HG03565 (cell line): ENCODE data around the gene AMPH.
"Not testable (repeated sequence)": the region's sequence is repeated elsewhere in the genome, so short reads cannot be mapped to it uniquely, and the experiment has no call there.

Experiments used
- ATAC-seq: cut with Tn5 transposase; IDR thresholded peaks from one replicate; pipeline ENCODE4 v1.9.1; 2021; ENCODE audit warnings: mild to moderate bottlenecking, moderate library complexity; ENCODE audit not compliant: unreplicated experiment

Gene AMPH

DNA sequence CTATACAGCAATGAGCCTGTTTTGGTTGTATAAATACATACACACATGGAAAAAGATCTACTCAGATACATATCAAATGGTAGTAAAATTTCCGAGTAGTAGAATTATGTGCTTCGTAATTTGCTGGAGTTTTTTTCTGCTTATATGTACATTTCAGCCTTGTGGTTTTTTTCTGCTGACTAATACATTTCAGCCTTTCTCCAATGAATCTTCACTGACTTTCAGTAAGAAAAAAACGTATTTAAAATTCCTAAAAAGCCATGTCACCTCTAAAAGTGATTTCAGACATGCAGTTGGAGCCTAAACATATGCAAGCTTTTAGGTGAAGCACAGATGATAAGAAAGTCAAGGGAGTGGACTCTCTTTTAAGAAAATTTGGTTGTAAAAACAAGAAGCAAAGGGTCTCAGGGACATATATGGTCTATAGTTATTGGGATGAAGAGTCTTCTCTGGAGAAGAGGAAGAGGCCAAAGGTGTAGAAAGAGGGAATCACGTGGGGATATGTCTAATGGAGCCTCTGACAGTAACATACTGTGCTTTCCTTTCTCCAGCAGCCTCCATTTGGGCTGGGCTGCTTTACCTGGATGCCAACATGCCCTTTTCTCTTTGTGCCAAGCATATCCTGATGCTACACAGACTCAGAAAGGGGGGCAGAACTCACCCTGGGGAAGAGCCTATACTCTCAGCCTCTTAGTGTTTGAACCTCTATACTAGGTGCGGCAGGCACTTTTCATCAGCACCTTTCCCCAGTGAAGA lies 2.4 kb downstream of the AMPH start:
- no peak for ATAC-seq

DNA sequence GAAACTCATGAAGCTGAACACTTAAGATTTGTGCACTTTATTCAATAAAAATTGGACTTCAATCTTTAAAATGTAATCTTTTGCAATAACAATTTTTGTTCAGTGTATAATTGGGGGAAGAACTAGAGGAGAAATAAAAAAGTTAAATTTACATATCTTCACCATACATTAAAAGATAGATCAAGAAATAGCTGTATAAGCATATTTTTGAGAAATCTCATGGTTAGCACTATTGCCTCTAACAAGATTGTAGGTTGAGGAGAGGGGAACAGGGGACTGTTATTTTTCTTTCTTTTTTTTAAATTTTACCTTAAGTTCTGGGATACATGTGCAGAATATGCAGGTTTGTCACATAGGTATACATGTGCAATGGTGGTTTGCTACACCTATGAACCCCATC lies 5.3 kb downstream of the AMPH start:
- no peak for ATAC-seq

DNA sequence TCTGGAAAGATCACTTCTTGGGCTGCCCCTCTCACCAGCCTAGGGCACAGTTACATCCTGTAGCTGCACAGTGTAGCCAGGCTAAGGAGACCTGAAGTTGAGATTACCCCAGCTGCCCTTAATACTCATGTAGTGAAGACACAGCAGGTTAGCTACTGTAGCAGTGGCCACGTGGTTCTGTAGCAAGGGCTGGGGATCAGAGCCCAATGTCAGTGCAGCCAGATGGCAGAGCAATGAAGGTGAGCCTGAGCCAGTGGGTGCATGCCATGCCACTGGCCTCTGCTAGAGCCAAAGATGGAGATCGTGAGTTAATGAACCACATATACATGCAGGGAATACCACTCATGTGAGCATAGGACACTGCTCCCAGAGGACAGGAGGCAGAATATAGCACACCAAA lies 15.5 kb downstream of the AMPH start:
- ATAC-seq: no peak

DNA sequence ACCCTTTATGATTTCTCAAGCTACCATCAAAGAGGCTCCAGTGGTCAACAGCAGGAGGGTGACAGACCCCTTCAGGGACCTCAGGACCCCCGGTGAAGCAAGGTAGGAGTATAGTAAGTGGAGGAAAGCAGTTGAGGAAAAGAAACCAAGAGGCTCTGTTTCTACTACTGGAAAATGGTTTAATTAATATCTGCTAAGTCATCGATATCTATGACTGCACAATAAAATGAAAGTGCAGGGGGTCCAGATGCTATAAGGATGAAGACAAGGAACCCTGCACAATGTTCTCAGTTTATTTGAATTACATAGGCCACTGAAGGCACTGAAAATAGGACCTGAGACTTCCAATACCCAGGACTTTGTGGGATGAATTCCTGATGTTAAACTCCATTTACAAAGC lies 23.7 kb downstream of the AMPH start:
- ATAC-seq: no peak

DNA sequence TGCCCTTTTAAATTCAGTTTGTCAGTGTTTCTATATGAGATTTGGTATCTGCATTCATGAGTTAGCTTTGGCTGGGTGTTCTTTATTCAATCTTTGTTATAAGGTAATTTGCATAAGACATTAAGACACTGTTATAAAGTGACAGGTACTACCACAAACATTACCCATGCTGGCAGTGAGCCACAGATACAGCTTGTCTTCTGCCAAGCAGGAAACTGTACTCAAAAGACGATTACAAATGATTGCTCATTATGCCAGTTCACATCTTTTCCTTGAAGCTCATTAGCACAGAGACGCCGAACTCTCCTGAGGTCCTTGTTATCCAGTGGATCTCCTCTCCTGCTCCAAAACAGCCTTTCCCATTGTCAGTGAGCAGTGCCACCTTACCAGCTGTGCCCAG lies 30.4 kb downstream of the AMPH start:
- ATAC-seq: no peak

DNA sequence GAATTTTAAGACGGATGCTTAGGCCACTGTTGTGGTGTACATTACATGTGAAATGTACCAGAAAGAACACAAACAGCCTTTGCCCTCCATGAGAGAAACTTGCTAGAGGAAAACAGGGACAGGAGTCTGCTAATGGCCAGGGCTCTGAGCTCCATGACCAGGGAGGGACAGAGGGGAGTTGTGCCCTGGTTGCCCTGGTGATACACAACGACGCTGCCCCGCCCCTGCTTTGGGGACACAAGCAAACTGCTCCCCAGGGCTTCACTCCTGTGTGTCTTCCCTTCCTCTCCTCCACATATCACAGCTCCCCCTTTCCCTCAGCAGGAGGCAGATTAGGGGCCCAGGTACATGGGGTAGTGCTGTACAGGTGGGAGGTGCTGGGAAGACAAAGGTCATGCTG lies 36.2 kb downstream of the AMPH start:
- ATAC-seq: no peak

DNA sequence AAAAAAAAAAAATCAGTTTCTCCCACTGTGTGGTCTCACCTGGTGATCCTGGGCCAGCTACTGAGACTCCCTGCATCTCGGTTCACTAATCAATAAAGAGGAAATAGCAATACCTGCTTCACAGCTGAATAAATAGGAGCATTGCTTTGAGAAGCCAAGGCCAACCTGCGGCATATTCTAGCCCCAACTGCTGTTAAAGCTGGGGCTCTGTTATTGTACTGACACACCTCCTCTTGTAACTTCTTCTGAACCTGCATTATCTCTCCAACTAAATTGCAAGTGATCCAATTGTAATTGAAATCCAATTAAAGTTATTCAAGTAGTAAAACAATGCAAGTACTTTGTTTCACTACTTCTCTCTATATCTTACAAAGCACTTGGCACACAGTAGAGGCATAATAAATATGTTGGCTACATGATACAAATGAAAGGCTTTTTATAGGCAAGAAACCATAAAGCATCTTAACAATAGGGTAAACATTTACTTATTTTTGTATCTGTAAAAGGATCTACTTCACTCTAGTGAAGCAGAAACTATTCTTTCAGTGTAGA lies 38.4 kb downstream of the AMPH start:
- ATAC-seq: no peak

DNA sequence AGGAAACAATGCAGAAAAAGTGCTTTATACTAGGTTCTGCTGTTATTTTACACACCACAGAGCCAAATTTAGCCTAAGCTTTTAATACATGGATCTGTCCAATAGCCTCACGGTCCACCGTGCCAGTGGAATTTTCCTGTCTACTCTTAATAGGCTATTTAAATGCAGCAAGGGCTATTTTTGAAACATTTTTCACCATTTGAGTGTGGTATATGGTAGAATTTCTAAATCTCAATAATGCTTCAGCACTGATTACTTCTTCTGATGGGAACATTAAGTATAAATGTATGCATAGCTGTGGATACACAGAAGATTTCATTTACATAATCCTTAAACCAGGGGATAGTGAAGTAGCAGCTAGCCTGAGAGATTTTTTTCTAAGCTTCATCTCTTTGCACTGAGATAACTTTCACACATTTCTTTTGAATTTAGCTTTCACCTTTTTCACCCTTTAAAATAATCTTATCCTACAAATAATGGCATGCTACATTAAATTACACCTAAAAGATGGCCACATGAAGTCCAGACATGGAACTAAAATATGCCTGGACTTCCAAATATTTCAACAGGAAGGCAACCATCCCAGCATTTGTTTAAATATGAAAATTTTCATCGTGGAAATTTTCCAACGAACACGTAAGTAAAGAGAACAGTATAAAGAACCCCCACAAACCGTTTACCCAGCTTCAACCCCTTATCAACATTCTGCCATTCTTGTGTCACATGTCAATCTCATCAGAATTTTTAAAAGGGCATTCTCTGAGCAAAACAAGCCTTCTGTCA lies 45.4 kb downstream of the AMPH start:
- no peak for ATAC-seq

DNA sequence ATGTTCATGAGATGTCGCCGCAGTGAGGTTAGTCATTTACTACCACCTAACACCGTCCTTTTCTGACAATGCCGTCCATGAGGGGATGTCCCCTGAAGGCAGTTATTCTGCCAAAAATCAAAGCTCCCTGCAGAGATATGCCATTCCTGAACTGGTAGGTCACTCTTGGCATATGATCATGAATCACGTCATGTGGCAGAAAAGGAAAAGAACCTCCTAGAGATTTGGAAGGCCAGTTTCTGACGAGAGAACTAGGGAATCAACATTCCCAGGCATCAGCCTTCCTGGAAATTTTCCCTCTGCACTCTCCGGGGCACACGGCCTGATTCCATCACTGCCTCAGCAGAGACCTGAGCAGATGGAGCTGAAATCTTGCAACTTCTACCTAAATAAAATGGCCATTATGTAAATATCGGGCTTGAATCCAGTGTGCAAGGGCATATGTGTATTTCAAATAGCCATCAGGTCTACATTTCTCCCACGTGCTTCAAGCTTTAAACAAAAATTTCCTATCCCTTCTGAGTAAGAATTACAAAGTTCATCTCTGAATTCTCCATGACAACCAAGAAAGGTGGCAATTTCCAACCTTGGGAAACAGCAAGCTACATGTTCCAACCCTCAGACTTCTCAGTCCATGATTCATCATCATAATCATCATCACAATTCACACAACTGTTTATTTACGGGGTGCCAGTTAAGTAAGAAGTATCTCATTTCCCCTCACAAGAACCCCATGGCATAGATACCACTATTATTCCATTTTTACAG lies 46.5 kb downstream of the AMPH start:
- no peak for ATAC-seq

DNA sequence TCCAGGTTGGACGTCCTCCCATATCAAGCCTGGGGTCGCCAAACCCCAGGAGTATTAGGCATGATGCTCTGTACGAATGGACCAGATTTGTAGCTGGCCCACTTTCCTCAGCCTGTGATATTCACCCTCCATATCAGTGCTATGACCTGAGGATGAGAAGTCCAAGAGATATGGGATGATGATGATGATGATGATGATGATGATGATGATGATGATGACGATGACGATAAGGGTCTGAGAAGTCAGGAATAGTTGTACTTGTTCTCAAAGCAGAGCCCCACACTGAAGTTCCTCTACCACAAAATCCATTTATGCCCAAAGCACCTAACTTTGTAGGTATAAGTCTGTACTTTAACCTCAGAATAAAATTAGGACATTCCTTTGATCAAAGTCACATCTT lies 50.7 kb downstream of the AMPH start:
- no peak for ATAC-seq

DNA sequence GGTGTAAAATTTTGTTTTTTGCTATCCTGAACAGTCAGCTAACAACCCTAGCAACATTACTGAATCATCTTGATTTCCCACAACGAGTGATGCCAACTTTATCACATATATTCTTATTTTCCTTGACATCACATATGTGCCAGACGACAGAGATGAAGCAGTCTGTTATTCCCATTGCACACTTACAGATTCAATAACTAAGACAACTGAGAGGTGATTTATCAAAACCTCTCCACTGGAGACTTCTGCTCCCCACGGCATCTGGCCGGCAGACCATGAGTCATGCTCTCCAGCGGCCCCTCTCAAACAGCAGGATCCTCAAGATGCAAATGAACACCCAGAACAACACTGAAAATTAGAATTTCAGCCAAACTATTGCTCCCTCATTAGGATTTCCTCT lies 57.1 kb downstream of the AMPH start:
- no peak for ATAC-seq

DNA sequence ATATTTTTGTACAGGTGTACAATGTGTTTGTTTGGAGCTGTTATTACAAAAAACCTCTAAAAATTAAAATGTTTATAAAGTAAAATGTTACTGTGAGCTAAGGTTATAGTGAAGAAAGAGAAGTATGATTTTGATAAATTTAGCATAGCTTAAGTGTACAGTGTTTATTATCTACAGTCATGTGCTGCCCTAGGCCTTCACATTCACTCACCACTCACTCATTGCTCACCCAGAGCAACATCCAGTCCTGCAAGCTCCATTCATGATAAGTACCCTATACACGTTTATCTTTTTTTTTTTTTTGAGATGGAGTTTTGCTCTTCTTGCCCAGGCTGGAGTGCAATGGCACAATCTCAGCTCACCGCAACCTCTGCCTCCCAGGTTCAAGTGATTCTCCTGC lies 59.6 kb downstream of the AMPH start:
- ATAC-seq: not testable (repeated sequence)

DNA sequence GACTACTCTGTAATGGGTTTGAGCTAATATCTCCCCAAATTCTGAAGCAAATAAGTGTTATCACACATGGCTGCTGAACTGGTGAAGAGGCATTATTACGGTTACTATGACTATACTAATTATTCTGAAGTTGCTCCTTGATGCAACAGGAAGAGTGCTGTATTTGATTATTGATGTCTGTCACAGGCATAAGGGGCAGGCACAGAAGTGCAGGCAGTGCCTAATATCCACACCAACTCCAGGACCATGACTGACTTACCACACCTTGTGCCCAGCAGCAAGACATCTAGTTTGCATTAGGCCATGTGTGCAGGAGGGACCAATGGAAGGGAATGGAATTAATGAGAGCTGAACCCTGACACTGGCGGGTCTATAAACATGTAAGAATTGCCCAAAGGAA lies 62.7 kb downstream of the AMPH start:
- ATAC-seq: no peak

DNA sequence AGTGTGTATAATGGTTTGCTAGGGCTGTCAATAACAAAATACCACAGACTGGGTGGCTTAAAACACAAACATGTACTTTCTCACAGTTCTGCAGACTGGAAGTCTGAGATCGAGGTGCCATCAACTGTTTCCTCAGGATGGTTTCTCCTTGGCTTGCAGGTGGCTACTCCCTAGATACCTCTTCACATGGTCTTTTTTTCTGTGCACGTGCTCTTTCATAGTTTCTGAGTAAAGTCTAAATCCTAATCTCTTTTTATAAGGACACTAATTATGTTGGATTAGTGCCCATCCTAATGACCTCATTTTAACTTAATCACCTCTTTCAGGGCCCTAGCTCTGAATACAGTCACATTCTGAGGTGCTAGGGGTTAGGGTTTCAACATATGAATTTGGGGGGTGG lies 65.9 kb downstream of the AMPH start:
- no peak for ATAC-seq

DNA sequence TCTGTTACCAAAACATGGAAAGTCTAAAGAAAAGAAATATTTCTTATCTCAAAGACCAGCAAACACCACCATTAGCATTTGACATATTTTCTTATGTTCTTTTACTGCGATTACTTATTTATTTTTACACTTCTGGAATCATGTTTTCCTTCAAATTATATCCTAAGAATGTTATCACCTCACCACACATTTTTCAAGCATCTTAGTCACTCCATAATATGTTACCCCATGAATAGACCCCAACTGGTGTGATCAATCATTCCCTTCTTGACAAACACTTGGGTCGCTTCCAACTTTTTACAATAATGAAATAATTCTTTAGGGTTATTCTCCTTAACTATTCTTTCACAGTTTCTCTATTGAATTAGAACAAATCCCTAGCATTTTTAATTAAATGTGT lies 67.4 kb downstream of the AMPH start:
- no peak for ATAC-seq

DNA sequence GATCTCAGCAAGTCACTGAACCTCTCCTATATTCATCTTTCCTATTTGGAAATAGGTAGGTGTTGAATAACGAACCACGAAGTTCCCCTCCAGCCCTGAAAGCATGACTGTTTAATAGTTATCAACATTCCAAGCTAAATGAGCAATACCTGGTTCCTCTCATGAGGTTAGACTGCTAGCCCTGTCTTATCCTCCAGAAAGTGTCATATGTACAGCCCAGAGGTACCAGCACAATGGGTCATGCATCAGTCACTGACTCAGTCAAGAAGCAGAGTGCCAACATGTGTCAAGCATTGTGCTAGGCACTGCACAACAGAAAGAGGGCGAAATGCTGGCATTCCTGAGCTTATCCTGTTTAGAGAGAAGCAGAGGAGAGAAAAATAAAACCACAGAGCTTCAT lies 70.0 kb downstream of the AMPH start:
- no peak for ATAC-seq

DNA sequence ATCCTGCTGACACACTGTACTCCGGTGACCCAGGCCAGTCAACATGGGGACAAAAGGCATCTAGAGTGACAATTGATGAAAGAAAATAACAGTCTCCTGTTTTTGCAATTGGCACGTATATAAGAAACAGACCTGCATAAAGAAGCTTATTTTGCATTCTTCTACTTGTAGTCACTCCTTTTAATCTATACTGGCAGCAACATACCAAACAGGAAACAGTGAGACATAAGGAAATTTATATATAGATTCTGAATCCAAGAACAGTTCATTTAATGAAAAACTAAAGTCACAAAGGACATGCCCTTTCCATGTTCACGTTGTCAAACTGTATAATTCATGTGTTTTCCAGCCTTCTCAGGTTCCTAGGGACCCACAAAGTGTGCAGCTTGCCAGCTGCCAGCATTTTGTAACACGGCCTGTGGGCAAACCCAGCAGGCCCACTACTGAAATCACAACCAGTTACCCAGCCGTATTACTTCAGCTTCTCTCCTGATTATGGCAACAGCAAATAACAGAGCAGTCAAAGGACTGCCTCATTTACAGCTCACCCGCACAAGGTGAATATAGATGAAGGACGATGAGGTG lies 72.3 kb downstream of the AMPH start:
- no peak for ATAC-seq

DNA sequence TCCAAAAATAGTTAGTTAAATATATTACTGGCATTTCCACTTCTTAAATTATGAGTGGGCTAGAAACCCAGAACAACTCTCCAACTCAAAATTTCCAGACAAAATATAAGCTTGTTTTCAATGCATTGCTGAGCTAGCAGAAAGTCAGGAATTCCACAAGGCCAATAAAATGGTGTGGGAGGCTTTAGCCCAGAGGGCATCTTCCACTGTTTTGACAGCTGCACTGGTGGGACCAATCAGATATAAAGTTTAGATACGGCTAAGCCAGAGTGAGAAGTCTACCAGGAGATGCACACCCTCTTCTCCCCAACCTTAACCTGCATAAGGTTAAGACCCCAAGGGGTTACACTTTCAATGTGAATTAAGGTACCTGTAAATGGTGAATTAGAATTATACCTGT lies 76.6 kb downstream of the AMPH start:
- ATAC-seq: no peak

DNA sequence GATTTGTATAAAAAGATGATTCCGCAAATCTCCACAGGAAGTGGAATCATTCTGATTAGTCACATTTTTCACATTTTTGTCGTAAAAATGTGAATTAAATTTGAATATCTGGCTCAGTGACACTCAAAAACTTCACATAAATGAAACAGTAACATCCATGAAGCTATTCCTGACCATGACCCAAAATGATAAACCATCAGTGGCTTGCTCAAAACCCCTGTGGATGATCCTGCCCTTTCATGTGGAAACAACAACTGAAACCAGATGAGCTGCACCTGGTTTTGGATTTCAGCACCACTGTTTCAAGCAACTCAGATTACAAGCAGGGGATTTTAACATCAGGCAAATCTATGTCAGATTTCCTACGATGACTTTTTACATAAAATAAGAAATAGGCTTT lies 80.3 kb downstream of the AMPH start:
- no peak for ATAC-seq

DNA sequence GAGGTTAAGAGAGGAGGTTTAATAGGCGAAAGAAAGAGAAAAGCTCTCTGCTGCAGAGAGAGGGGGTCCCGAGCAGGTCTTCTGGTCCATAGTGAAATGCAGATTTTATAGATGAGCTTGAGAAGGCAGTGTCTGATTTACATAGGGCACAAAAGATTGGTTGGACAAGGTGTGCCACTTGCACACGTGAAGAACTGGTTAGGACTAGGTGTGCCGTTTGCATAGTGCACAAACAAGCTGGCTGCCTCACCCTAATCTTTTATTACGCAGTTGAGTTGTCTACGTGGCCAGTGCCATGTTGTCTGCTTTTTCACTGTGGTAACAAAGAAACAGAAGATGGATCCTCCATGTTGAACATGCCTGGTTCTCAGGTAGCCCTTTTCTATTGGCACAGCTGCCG lies 82.6 kb downstream of the AMPH start:
- ATAC-seq: no peak

DNA sequence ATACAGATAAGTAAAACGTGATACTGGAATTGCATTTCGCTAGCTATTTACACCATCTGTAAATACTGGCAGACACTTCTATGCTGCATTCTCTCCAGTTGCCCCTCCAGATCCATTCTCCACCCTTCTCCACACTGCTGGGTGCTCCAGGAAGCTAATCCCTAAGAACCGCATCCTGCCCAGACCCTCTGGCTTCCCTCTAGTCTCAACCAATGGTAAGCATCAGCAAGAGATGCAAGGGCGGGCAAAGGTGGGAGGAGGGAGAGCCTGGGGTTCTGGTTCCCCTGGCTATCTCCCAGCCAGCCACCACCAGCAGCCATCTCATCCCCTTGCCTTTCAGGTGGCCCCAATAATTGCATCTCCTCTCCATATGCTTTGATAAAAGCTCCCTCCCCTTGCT lies 84.4 kb downstream of the AMPH start:
- ATAC-seq: no peak
